GM23338 (cell line): ENCODE measurements around the gene ERMARD. TPM values are rescaled to one million over a fixed set of nuclear protein-coding genes. Genes with fewer than 3 reads are reported as not detected.

Source experiments
- ATAC-seq: fragments of 200-7000 bp; cut with Tn5 transposase; 3 replicates; pipeline ENCODE4 v1.9.1; 2020
- DNase-seq: peaks from one replicate; pipeline ENCODE4 v3.0.0-alpha.2; 2015; ENCODE audit warnings: low spot score
- H2AFZ ChIP-seq: fragments of 200-600 bp; sonication (generic); 2 replicates; pipeline ENCODE4 v1.8.0; 2016; ENCODE audit warnings: antibody characterized with exemption, mild to moderate bottlenecking, moderate library complexity
- H3F3A ChIP-seq: fragments of 200-600 bp; sonication (generic); replicated peaks from 2 replicates; pipeline ENCODE4 v1.8.0; 2017; ENCODE audit warnings: antibody characterized with exemption, mixed run types, low read depth
- H3K27ac ChIP-seq: fragments of 200-600 bp; sonication (generic); 2 replicates; pipeline ENCODE4 v1.6.1; 2016; ENCODE audit warnings: low read depth
- H3K27me3 ChIP-seq: fragments of 200-600 bp; sonication (generic); 2 replicates; pipeline ENCODE4 v1.8.0; 2016; ENCODE audit warnings: mild to moderate bottlenecking, mixed run types, moderate library complexity; ENCODE audit not compliant: insufficient read depth
- H3K36me3 ChIP-seq: fragments of 200-600 bp; sonication (generic); 2 replicates; pipeline ENCODE4 v1.8.0; 2016; ENCODE audit warnings: mild to moderate bottlenecking; ENCODE audit not compliant: insufficient read depth
- H3K4me1 ChIP-seq: fragments of 200-600 bp; sonication (generic); 2 replicates; pipeline ENCODE4 v1.8.0; 2016; ENCODE audit warnings: mild to moderate bottlenecking, moderate library complexity; ENCODE audit not compliant: insufficient read depth
- H3K4me2 ChIP-seq: fragments of 200-600 bp; sonication (generic); 2 replicates; pipeline ENCODE4 v1.7.1; 2017; ENCODE audit warnings: mixed run types
- H3K4me3 ChIP-seq: fragments of 200-600 bp; sonication (generic); 2 replicates; pipeline ENCODE4 v1.6.1; 2016; ENCODE audit warnings: mixed run types
- H3K79me2 ChIP-seq: fragments of 200-600 bp; sonication (generic); replicated peaks from 2 replicates; pipeline ENCODE4 v1.8.0; 2017; ENCODE audit warnings: mild to moderate bottlenecking; ENCODE audit not compliant: insufficient read depth
- H3K9me2 ChIP-seq: fragments of 200-600 bp; sonication (generic); 2 replicates; pipeline ENCODE4 v1.8.0; 2017; ENCODE audit not compliant: insufficient read depth
- H4K20me1 ChIP-seq: fragments of 200-600 bp; sonication (generic); replicated peaks from 2 replicates; pipeline ENCODE4 v1.8.0; 2017; ENCODE audit warnings: mild to moderate bottlenecking; ENCODE audit not compliant: insufficient read depth
- H3K27ac Mint-ChIP-seq: 2 replicates; pipeline ENCODE4 v1.8.0; 2020; ENCODE audit warnings: inconsistent platforms, mild to moderate bottlenecking, moderate library complexity, mixed read lengths
- H3K27me3 Mint-ChIP-seq: 3 replicates; pipeline ENCODE4 v1.8.0; 2022; ENCODE audit warnings: low read depth, mild to moderate bottlenecking, moderate library complexity, mixed read lengths, inconsistent platforms; ENCODE audit not compliant: insufficient read depth, poor library complexity
- H3K36me3 Mint-ChIP-seq: 3 replicates; pipeline ENCODE4 v1.8.0; 2021; ENCODE audit warnings: low read depth, mild to moderate bottlenecking, inconsistent platforms, moderate library complexity, mixed read lengths
- H3K4me1 Mint-ChIP-seq: 3 replicates; pipeline ENCODE4 v1.8.0; 2020; ENCODE audit warnings: mild to moderate bottlenecking, inconsistent platforms, mixed read lengths
- H3K4me3 Mint-ChIP-seq: 3 replicates; pipeline ENCODE4 v1.8.0; 2021; ENCODE audit warnings: moderate library complexity, mild to moderate bottlenecking, inconsistent platforms, mixed read lengths
- H3K9me3 Mint-ChIP-seq: 3 replicates; pipeline ENCODE4 v1.8.0; 2020; ENCODE audit warnings: moderate library complexity, mild to moderate bottlenecking, inconsistent platforms, mixed read lengths
- CREB1 ChIP-seq: fragments of 250-450 bp; sonication (Bioruptor Pico); IDR thresholded peaks from 2 replicates; pipeline ENCODE4 v1.5.0; 2020; ENCODE audit warnings: low read depth, mild to moderate bottlenecking, moderate library complexity
- EZH2 ChIP-seq: fragments of 200-600 bp; sonication (generic); IDR thresholded peaks from one replicate; pipeline ENCODE4 v1.8.0; 2017; ENCODE audit warnings: antibody characterized with exemption, mild to moderate bottlenecking, low read depth; ENCODE audit not compliant: unreplicated experiment
- EZH2phosphoT487 ChIP-seq: fragments of 200-600 bp; sonication (generic); IDR thresholded peaks from one replicate; pipeline ENCODE4 v1.8.1; 2018; ENCODE audit warnings: antibody characterized with exemption; ENCODE audit not compliant: unreplicated experiment
- JUNB ChIP-seq: IDR thresholded peaks from one replicate; pipeline ENCODE4 v1.6.1; 2016; ENCODE audit warnings: antibody characterized with exemption; ENCODE audit not compliant: unreplicated experiment
- POLR2AphosphoS5 ChIP-seq: IDR thresholded peaks from 2 replicates; pipeline ENCODE4 v1.6.1; 2016; ENCODE audit warnings: antibody characterized with exemption, low read depth
- ZNF114 ChIP-seq: fragments of 250-450 bp; sonication (Bioruptor Pico); IDR thresholded peaks from 2 replicates; pipeline ENCODE4 v1.5.0; 2020; ENCODE audit warnings: mild to moderate bottlenecking, moderate library complexity
- polyA plus RNA-seq: library from polyadenylated mRNA; unstranded; fragments of >200 nt; fragmentation: Nextera tagmentation; extraction: Ambion mirVana; gene quantifications from 2 replicates; pipeline ENCODE4 v1.2.1, GENCODE V29; 2016
- total RNA-seq: library from RNA; depleted of rRNA; stranded (reverse); fragments of >200 nt; shearing (Covaris generic); gene quantifications from 2 replicates; pipeline ENCODE4 v1.2.3, GENCODE V29; 2014
- TF ChIP-seq, protein P1 (sequence below): IDR thresholded peaks from 2 replicates; pipeline ENCODE4 v1.6.1; 2016; ENCODE audit warnings: antibody characterized with exemption
- TF ChIP-seq, protein P2 (sequence below), 2 experiments: fragments of 200-600 bp in 1 of 2; sonication (generic) in 1 of 2; conservative IDR thresholded peaks; 2 replicates each; pipeline versions ENCODE4 v1.5.1 to v1.6.1; 2016 to 2017; ENCODE audit warnings: antibody characterized with exemption in 2 of 2, low read depth in 2 of 2, mild to moderate bottlenecking in 2 of 2, moderate library complexity in 1 of 2
- TF ChIP-seq, protein P3 (sequence below): fragments of 250-450 bp; sonication (Bioruptor Pico); IDR thresholded peaks from 2 replicates; pipeline ENCODE4 v1.5.0; 2020; ENCODE audit warnings: mild to moderate bottlenecking, moderate library complexity

Gene ERMARD
- total and polyA plus RNA-seq, 2 experiments from 2014 or later = 7.6 to 8.6 TPM

DNA sequence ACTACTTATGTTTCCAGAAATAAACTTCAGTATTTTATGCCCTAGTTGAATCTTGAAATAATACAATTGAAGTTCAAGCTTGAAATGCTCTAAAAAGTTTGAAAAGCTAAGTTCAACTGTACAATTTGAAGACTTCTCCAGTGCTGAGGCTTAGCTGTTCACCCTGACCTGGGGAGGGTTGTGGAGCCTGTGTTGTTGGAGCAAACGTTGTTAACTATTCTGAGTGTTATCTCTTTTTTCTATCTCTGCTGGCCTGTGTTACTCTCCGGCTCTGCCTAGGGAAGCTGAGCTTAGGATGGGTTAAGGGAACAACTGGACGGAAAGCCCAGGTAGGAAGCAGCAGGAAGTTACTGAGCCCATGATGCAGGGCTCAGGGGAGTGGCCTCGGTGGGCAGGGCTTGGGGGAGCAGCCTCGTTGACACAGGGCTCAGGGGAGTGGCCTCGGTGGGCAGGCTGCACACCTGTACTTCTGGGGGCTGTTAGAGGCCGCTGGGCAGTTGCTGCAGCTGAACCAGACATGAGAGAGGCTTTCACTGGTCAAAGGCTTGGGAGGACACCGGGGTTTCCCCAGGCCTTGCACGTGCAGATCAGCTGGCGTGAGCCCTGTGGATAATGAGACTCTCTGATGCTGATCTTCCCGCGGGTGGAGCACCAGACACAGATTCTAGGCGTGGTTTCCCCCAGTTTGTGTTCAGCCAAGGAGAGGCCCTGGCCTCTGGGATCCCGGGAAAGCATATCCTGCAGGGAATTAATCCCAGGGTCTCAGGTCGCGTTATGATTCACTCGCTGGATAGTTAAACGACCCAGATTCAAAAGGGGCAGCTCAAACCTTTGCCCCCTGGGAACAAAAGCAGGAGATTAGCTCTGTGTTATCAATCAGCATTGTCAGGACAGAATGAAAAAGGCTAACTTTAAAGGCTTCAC, 58.9 kb downstream of the ERMARD start:
- H3K4me1 ChIP-seq = peaks cover 7% of the 10 kb centered on the region; the same call in 1 of the 2 replicates
- no peak overlapping the region for H3K4me3 ChIP-seq
- H3K36me3 ChIP-seq = no peaks in the 10 kb centered on the region
- no peaks in the 10 kb centered on the region for H3K9me2 ChIP-seq
- H4K20me1 ChIP-seq = no peaks in the 10 kb centered on the region
- Mint-ChIP-seq H3K4me3 (no peak overlapping the region), H3K27ac (no peak overlapping the region), H3K4me1 (peaks cover 9% of the 10 kb centered on the region), H3K9me3 (peaks cover 4% of the 10 kb centered on the region; the same call in 2 of the 3 replicates), H3K27me3 (peaks cover 15% of the 10 kb centered on the region), H3K36me3 (peaks cover 4% of the 10 kb centered on the region; the same call in 1 of the 3 replicates)
- peak overlapping the region; percentile 87; the same call in 1 of the 2 replicates for H2AFZ ChIP-seq
- H3F3A ChIP-seq = no peaks in the 10 kb centered on the region
- no peaks in the 10 kb centered on the region for H3K79me2 ChIP-seq
- TF ChIP-seq CREB1 (CRISPR knock-in tag) = no peak
- 0 out of 2 replicates have a peak, but pooled peaks have one; percentile 13 for TF ChIP-seq POLR2AphosphoS5
- TF ChIP-seq JUNB = no peak
- TF ChIP-seq, protein P1, sequence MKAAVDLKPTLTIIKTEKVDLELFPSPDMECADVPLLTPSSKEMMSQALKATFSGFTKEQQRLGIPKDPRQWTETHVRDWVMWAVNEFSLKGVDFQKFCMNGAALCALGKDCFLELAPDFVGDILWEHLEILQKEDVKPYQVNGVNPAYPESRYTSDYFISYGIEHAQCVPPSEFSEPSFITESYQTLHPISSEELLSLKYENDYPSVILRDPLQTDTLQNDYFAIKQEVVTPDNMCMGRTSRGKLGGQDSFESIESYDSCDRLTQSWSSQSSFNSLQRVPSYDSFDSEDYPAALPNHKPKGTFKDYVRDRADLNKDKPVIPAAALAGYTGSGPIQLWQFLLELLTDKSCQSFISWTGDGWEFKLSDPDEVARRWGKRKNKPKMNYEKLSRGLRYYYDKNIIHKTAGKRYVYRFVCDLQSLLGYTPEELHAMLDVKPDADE = no peak
- no peak for TF ChIP-seq ZNF114 (CRISPR knock-in tag)
- TF ChIP-seq, protein P2, sequence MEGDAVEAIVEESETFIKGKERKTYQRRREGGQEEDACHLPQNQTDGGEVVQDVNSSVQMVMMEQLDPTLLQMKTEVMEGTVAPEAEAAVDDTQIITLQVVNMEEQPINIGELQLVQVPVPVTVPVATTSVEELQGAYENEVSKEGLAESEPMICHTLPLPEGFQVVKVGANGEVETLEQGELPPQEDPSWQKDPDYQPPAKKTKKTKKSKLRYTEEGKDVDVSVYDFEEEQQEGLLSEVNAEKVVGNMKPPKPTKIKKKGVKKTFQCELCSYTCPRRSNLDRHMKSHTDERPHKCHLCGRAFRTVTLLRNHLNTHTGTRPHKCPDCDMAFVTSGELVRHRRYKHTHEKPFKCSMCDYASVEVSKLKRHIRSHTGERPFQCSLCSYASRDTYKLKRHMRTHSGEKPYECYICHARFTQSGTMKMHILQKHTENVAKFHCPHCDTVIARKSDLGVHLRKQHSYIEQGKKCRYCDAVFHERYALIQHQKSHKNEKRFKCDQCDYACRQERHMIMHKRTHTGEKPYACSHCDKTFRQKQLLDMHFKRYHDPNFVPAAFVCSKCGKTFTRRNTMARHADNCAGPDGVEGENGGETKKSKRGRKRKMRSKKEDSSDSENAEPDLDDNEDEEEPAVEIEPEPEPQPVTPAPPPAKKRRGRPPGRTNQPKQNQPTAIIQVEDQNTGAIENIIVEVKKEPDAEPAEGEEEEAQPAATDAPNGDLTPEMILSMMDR (conservative IDR thresholded peaks at IDR 0.05; ENCODE audit: low read depth in 2 of 2) = no peak
- no peak for TF ChIP-seq EZH2
- TF ChIP-seq, protein P3, sequence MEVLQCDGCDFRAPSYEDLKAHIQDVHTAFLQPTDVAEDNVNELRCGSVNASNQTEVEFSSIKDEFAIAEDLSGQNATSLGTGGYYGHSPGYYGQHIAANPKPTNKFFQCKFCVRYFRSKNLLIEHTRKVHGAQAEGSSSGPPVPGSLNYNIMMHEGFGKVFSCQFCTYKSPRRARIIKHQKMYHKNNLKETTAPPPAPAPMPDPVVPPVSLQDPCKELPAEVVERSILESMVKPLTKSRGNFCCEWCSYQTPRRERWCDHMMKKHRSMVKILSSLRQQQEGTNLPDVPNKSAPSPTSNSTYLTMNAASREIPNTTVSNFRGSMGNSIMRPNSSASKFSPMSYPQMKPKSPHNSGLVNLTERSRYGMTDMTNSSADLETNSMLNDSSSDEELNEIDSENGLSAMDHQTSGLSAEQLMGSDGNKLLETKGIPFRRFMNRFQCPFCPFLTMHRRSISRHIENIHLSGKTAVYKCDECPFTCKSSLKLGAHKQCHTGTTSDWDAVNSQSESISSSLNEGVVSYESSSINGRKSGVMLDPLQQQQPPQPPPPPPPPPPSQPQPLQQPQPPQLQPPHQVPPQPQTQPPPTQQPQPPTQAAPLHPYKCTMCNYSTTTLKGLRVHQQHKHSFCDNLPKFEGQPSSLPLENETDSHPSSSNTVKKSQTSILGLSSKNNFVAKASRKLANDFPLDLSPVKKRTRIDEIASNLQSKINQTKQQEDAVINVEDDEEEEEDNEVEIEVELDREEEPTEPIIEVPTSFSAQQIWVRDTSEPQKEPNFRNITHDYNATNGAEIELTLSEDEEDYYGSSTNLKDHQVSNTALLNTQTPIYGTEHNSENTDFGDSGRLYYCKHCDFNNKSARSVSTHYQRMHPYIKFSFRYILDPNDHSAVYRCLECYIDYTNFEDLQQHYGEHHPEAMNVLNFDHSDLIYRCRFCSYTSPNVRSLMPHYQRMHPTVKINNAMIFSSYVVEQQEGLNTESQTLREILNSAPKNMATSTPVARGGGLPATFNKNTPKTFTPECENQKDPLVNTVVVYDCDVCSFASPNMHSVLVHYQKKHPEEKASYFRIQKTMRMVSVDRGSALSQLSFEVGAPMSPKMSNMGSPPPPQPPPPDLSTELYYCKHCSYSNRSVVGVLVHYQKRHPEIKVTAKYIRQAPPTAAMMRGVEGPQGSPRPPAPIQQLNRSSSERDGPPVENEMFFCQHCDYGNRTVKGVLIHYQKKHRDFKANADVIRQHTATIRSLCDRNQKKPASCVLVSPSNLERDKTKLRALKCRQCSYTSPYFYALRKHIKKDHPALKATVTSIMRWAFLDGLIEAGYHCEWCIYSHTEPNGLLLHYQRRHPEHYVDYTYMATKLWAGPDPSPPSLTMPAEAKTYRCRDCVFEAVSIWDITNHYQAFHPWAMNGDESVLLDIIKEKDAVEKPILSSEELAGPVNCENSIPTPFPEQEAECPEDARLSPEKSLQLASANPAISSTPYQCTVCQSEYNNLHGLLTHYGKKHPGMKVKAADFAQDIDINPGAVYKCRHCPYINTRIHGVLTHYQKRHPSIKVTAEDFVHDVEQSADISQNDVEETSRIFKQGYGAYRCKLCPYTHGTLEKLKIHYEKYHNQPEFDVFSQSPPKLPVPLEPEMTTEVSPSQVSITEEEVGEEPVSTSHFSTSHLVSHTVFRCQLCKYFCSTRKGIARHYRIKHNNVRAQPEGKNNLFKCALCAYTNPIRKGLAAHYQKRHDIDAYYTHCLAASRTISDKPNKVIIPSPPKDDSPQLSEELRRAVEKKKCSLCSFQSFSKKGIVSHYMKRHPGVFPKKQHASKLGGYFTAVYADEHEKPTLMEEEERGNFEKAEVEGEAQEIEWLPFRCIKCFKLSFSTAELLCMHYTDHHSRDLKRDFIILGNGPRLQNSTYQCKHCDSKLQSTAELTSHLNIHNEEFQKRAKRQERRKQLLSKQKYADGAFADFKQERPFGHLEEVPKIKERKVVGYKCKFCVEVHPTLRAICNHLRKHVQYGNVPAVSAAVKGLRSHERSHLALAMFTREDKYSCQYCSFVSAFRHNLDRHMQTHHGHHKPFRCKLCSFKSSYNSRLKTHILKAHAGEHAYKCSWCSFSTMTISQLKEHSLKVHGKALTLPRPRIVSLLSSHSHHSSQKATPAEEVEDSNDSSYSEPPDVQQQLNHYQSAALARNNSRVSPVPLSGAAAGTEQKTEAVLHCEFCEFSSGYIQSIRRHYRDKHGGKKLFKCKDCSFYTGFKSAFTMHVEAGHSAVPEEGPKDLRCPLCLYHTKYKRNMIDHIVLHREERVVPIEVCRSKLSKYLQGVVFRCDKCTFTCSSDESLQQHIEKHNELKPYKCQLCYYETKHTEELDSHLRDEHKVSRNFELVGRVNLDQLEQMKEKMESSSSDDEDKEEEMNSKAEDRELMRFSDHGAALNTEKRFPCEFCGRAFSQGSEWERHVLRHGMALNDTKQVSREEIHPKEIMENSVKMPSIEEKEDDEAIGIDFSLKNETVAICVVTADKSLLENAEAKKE = no peak
- no peak for TF ChIP-seq EZH2phosphoT487
- no peaks in the 10 kb centered on the region for H3K27me3 ChIP-seq
- H3K27ac ChIP-seq = no peak overlapping the region
- H3K4me2 ChIP-seq = no peak overlapping the region; the same call in 1 of the 2 replicates
- DNase-seq (peak; percentile 65), ATAC-seq (peak; percentile 98)
